CD4-positive, alpha-beta T cell (primary cell): ENCODE measurements around the gene ATP11A. TPM values are rescaled to one million over a fixed set of nuclear protein-coding genes. Genes with fewer than 3 reads are reported as not detected.

Experiments
- ATAC-seq: fragments of 200-7000 bp; cut with Tn5 transposase; one replicate; pipeline ENCODE4 v1.10.0; 2022; ENCODE audit warnings: mild to moderate bottlenecking; ENCODE audit not compliant: poor library complexity
- CTCF ChIA-PET: fragments of 350-600 bp; sonication (Branson Sonifier 250); formaldehyde crosslinking; loops from one replicate; lab custom pipeline; 2021; ENCODE audit warnings: antibody characterized with exemption, inconsistent platforms; lab: Charles Lee
- POLR2A ChIA-PET: fragments of 350-600 bp; sonication (Branson Sonifier 250); formaldehyde crosslinking; loops from one replicate; lab custom pipeline; 2021; ENCODE audit warnings: antibody characterized with exemption, inconsistent platforms; lab: Charles Lee
- DNase-seq, 14 experiments: peaks; one replicate each; pipeline ENCODE4 v3.0.0-alpha.2; 2013 to 2020; ENCODE audit warnings: mixed read lengths in 2 of 14
- H3K27ac ChIP-seq, 2 donors: one replicate each; pipeline versions ENCODE4 v1.5.1 to v1.7.0; 2013; ENCODE audit warnings: low read length in 2 of 2, low read depth in 1 of 2, mild to moderate bottlenecking in 1 of 2
- H3K27me3 ChIP-seq, 2 experiments: 1 replicate in 1 of 2; 2 replicates in 1 of 2; pipeline versions ENCODE4 v1.6.1 to v1.7.0; 2013; ENCODE audit warnings: low read length in 2 of 2, control low read depth in 1 of 2, mild to moderate bottlenecking in 1 of 2, moderate library complexity in 1 of 2; ENCODE audit not compliant: insufficient read depth in 2 of 2, control insufficient read depth in 1 of 2
- H3K36me3 ChIP-seq: one replicate; pipeline ENCODE4 v1.6.1; 2013; ENCODE audit warnings: low read length, control low read depth; ENCODE audit not compliant: insufficient read depth
- H3K4me1 ChIP-seq: one replicate; pipeline ENCODE4 v1.6.1; 2013; ENCODE audit warnings: low read length, control low read depth; ENCODE audit not compliant: insufficient read depth
- H3K4me3 ChIP-seq: one replicate; pipeline ENCODE4 v1.5.1; 2013; ENCODE audit warnings: mild to moderate bottlenecking, low read length, moderate library complexity
- H3K9me3 ChIP-seq, 2 experiments: 1 replicate in 1 of 2; 2 replicates in 1 of 2; pipeline versions ENCODE4 v1.6.1 to v1.7.0; 2013; ENCODE audit warnings: low read length in 2 of 2, mild to moderate bottlenecking in 2 of 2, control low read depth in 1 of 2, moderate library complexity in 1 of 2; ENCODE audit not compliant: control insufficient read depth in 1 of 2, insufficient read depth in 1 of 2
- H3K27ac Mint-ChIP-seq: one replicate; pipeline ENCODE4 v1.8.0; 2020; ENCODE audit warnings: mixed read lengths
- H3K27me3 Mint-ChIP-seq: one replicate; pipeline ENCODE4 v1.8.0; 2021; ENCODE audit warnings: mixed read lengths
- H3K36me3 Mint-ChIP-seq: one replicate; pipeline ENCODE4 v1.8.0; 2021; ENCODE audit warnings: low read depth, mixed read lengths
- H3K4me1 Mint-ChIP-seq: one replicate; pipeline ENCODE4 v1.8.0; 2021; ENCODE audit warnings: low read depth, mixed read lengths
- H3K4me3 Mint-ChIP-seq: one replicate; pipeline ENCODE4 v1.8.0; 2020; ENCODE audit warnings: mild to moderate bottlenecking, mixed read lengths
- H3K9me3 Mint-ChIP-seq: one replicate; pipeline ENCODE4 v1.8.0; 2020; ENCODE audit warnings: mixed read lengths
- intact Hi-C, 2 experiments: fragments of 100-400 bp; cut with DNase I in 1 of 2; cut with micrococcal nuclease in 1 of 2; formaldehyde crosslinking; loops; one replicate each; pipeline versions ENCODE4 v1.15.1 to v1.9.0; 2023 to 2025; cut with DNase I, micrococcal nuclease
- total RNA-seq, 174 experiments: library from RNA in 2 of 174; stranded (reverse) in 2 of 174; gene quantifications; one replicate each; pipeline ENCODE4 v1.2.3 and lab custom pipeline; 2021 to 2026
- TF ChIP-seq, protein P1 (sequence below): fragments of 200-600 bp; IDR thresholded peaks from one replicate; pipeline ENCODE4 v1.8.0; 2022; ENCODE audit warnings: antibody characterized with exemption, mild to moderate bottlenecking

ATP11A gene
- total RNA-seq, 2 experiments from 2014 or later = 56.7 to 66.8 TPM

DNA sequence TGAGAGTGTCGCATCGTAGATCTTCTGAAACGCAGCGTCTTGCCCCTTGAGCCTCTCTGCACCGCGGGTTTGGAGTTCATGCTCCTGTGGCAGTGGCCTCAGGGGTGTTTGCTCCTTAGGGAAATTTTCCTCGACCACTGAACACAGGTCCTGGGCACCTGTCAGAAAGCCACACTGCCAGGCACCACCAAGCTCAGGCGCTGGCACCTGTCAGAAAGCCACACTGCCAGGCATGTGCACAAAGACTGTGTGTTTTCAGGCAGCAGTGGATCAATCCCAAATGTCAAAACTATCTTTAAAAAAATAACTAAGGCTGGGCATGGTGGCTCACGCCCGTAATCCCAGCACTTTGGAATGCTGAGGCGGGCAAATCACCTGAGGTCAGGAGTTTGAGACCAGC is 87.1 kb downstream of the ATP11A start:
- Mint-ChIP-seq H3K27me3 (no peaks in the 10 kb centered on the region), H3K27ac (no peak overlapping the region), H3K4me1 (no peaks in the 10 kb centered on the region), H3K36me3 (peaks cover 3% of the 10 kb centered on the region), H3K9me3 (no peaks in the 10 kb centered on the region), H3K4me3 (no peak overlapping the region)
- ChIA-PET CTCF (no interaction called here), POLR2A (no interaction called here)
- TF ChIP-seq, protein P1, sequence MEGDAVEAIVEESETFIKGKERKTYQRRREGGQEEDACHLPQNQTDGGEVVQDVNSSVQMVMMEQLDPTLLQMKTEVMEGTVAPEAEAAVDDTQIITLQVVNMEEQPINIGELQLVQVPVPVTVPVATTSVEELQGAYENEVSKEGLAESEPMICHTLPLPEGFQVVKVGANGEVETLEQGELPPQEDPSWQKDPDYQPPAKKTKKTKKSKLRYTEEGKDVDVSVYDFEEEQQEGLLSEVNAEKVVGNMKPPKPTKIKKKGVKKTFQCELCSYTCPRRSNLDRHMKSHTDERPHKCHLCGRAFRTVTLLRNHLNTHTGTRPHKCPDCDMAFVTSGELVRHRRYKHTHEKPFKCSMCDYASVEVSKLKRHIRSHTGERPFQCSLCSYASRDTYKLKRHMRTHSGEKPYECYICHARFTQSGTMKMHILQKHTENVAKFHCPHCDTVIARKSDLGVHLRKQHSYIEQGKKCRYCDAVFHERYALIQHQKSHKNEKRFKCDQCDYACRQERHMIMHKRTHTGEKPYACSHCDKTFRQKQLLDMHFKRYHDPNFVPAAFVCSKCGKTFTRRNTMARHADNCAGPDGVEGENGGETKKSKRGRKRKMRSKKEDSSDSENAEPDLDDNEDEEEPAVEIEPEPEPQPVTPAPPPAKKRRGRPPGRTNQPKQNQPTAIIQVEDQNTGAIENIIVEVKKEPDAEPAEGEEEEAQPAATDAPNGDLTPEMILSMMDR = no peak
- DNase-seq (no peak), ATAC-seq (no peak)
- Histone ChIP-seq H3K36me3 (peaks cover 5% of the 10 kb centered on the region), H3K27ac (no peak overlapping the region), H3K4me1 (no peaks in the 10 kb centered on the region), H3K9me3 (no peaks in the 10 kb centered on the region), H3K4me3 (no peak overlapping the region), H3K27me3 (no peaks in the 10 kb centered on the region)
- intact Hi-C loops = no loop called here

DNA sequence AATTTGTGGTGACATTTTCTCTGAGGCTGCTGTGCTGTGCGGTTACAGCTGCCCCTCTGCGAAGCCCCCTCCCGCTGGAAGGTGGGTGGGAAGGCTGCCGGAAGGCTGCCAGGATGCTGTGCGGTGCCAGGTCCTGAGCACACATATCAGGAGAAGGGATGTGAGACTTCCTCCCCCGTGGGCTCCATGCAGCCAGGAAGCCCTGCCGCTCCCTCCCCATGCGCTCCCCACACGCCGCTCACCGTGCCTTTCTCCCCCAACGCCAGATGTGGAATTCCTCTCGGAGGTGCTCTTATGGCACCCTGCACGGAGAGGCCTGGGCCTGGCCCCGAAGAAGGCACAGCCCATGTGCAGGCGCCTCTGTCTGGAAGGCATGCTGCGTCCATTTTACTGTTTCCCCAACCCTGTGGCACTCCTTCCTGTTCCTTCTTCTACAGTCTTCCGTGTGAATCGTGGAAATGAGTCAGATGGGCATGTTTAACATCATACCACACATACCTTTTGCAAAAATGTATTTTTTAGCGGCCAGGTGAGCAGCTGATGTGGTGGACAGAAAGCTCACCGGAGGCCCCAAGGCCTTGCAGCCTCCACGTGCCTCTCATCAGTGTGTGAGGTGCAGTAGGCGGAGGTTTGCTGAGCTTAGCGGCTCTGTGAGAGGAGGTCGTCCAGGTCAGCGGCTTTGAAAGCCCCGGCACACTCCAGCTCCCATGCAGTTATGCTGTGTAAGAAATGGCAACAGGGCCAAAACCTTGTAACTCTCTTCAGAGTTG is 88.0 kb downstream of the ATP11A start:
- Mint-ChIP-seq H3K27me3 (no peaks in the 10 kb centered on the region), H3K4me3 (no peak overlapping the region), H3K27ac (no peak overlapping the region), H3K4me1 (no peaks in the 10 kb centered on the region), H3K9me3 (no peaks in the 10 kb centered on the region), H3K36me3 (peaks cover 5% of the 10 kb centered on the region)
- no peaks in the 10 kb centered on the region for H3K9me3 ChIP-seq
- no peaks in the 10 kb centered on the region for H3K4me1 ChIP-seq
- intact Hi-C loops = no loop called here
- TF ChIP-seq, protein P1 = no peak
- ATAC-seq = no peak
- CTCF ChIA-PET = no interaction called here
- no peak overlapping the region for H3K27ac ChIP-seq
- no peak overlapping the region for H3K4me3 ChIP-seq
- peak in 1 of 14 experiments; percentile 27 for DNase-seq
- peaks cover 5% of the 10 kb centered on the region for H3K36me3 ChIP-seq
- no peaks in the 10 kb centered on the region for H3K27me3 ChIP-seq
- POLR2A ChIA-PET = no interaction called here

DNA sequence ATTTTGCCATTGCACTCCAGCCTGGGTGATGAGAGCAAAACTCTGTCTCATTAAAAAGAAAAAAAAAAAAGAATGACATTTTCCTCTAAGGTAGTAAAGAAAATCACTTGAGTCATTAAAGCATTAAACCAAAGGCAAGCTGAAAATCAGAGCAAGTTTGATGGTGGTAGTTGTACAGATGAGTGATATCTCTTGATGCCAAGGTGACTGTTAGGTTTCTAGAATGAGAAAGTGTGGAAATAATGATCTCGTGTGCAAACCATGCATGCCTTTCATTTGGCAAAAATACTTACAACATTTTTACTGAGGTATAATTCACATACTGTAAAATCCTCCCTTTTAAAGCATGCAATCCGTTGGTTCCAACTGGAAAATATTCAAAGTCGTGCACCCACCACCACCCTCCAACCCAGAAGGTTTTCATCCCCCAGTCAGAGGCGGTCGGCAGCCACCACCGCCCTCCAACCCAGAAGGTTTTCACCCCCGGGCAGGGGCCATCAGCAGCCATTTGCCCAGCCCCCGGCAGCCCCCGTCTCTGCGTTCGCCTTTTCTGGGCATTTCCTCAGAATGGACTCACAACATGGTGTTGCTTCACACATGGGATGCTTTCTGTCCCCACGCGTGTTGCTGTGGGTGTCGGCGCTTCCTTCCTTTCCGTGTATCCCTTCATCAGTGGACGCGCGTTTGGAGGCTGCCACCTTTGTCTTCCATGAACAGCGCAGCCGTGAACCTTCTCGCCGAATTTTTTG is 90.2 kb downstream of the ATP11A start:
- peaks cover 5% of the 10 kb centered on the region for H3K36me3 ChIP-seq
- Mint-ChIP-seq H3K4me3 (no peak overlapping the region), H3K9me3 (no peaks in the 10 kb centered on the region), H3K27me3 (no peaks in the 10 kb centered on the region), H3K4me1 (peaks cover 7% of the 10 kb centered on the region), H3K27ac (no peak overlapping the region), H3K36me3 (peaks cover 17% of the 10 kb centered on the region)
- no peaks in the 10 kb centered on the region for H3K27me3 ChIP-seq
- ChIA-PET POLR2A (no interaction called here), CTCF (no interaction called here)
- no peak overlapping the region for H3K4me3 ChIP-seq
- H3K27ac ChIP-seq = no peak overlapping the region
- peak in 1 of 14 experiments; percentile 24 for DNase-seq
- peaks cover 0 to under 1% of the 10 kb centered on the region in 2 experiments for H3K9me3 ChIP-seq
- no peaks in the 10 kb centered on the region for H3K4me1 ChIP-seq
- intact Hi-C loops = no loop called here
- no peak for ATAC-seq
- TF ChIP-seq, protein P1 = no peak
